ENCODE measurements around the gene OR10A3.
"Not testable (repeated sequence)": the region's sequence is repeated elsewhere in the genome, so short reads cannot be mapped to it uniquely, and the experiment has no call there.

The OR10A3 gene, protein sequence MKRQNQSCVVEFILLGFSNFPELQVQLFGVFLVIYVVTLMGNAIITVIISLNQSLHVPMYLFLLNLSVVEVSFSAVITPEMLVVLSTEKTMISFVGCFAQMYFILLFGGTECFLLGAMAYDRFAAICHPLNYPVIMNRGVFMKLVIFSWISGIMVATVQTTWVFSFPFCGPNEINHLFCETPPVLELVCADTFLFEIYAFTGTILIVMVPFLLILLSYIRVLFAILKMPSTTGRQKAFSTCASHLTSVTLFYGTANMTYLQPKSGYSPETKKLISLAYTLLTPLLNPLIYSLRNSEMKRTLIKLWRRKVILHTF

DNA sequence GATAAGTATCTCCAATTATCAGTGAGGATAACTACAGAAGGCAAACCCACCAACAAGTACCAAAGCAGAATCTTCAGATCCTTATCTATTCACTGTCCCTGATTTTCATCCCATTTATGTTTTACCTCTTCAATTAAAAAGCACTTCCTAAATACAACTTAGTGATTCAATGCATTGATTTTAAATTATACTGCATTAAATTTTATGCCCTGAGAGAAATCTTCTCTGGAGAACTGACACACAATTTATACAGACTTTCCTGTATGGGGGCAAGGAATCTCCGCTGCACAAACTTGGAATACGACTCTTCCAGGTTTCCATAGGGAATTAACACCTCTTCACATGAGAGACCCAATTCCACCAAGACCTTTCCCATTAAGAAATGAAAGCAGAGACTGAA, at the start of gene OR10A3:
OR10A3 (minus strand) TSS at position 101 of the 400 bp plus-strand sequence. CDS start 2,188 bp downstream, outside the sequence.
- no peak for DNase-seq (ENCODE audit: low read depth)

DNA sequence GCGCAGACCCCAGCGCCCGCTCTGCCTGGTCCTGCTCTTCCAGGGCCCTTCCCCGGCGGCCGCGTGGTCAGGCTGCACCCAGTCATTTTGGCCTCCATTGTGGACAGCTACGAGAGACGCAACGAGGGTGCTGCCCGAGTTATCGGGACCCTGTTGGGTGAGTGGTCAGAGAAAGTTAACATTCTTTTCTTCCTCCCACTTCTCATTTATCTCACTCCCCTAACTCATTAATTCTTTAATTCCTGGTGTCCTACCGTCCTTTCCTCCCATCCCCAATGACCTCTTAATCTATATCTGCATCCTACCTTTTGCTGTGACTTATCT, 46.0 kb upstream of the OR10A3 start:
- DNase-seq (ENCODE audit: low read depth) = not testable (repeated sequence)

DNA sequence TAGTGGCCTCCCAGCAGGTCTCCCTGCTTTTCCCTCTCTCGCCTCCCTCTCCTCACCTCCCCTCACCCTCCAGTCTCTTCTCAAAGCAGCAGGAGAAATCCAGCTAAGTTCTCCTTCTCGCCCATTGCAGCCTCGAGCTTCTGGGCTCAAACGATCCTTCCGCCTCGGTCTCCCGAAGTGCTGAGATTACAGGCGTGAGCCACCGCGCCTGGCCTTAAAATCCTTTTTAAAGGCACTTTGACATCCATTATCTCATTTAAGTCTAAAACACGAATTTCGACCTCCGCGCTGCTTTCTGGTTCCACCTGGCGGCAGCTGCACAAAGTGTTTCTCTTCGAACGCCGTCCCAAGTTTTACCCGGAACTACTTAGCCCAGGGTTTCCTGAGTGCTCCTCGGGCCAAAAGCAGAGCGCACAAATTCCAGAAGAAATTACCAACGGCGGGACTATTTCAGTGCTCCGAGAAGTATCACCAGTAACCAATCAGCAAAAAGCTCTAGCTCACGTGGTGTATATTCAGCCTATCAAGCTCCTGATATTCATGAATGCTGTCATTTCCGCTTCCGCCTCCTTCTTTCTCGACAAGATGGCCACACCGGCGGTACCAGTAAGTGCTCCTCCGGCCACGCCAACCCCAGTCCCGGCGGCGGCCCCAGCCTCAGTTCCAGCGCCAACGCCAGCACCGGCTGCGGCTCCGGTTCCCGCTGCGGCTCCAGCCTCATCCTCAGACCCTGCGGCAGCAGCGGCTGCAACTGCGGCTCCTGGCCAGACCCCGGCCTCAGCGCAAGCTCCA, 45.5 kb upstream of the OR10A3 start, which contains the start of gene EIF3F:
EIF3F (plus strand) TSS at position 570 of the 792 bp plus-strand sequence; CDS start at position 586, 16 bp downstream.
- peak; percentile 84 for DNase-seq (ENCODE audit: low read depth)

DNA sequence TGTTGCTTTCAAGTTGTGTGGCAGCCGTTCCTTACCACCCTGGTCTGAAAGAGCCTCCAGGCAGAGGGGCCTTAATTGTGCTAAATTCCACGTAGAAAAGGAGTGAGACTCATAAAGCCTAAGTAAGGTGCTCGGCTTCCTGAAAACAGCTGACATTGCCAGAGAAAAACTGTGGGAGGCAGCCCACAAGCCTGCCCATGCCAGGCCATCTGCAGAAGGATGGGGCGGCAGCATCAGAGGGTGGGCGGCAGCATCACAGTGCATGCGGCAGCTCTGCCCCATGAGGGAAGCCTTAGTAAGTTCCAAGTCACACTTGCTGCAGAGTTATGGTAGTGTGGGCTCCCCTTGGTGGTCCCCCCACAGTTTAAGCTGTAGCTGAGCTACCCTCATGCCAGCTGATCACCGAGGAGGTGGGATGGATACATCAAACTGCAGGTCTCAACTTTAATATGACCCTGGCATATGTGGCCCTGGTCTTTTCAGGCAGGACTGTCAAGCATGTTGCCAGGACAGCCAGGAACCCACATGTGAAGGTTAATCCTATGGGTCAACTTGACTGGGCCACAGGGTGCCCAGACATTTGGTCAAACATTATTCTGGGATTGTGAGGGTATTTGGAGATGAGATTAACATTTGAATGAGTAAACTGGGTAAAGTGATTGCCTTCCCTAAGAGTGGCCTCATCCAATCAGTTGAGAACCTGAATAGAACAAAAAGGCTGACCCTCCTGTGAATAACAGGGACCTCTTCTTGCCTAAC, 42.5 kb upstream of the OR10A3 start:
- DNase-seq (ENCODE audit: low read depth) = no peak

DNA sequence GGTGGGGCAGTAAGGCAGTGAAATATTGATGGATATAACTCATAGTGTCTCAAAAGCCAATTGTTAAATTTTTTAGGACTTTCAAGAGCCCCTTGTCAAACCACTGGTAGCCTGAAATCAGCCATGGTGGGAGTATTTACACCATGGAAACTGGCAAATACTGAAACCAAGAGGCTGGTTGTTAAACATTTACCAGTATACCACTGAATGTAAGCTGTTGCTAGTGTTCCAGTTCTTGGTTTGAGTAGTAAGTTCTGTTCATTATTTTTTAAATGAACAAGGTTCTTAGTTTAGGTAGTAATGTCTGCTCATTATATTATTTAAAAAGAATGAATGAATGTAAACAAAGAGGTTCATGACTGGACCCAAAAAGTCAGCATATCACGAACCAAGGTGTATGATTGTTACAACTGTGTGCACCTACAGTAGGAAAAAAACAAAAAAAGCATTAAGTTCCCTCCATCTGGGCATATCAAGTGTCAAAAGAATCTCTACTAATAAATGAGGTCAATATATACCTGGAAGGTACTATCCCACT, 41.1 kb upstream of the OR10A3 start:
- DNase-seq (ENCODE audit: low read depth) = no peak

DNA sequence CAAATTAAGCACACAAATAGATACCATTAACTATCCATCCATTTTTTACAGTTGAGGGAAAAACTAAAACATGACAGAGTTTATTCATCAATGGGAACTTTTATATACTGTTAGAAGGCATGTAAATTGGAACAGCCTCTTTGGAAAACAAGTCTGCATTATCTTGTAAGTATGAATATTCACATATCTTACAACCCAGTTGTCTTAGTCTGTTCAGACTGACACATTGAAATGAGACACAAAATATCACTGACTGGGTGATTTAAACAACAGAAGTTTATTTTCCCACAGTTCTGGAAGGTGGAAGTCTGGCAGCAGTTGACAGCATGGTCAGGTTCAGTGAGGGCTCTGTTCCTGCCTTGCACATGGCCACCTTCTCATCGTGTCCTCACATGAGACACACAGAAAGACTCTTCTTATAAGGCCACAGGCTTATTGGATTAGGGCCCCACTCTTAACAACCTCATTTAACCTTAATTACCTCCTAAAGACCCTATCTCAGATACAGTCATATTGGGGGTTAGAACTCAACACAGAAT, 40.2 kb upstream of the OR10A3 start:
- no peak for DNase-seq (ENCODE audit: low read depth)

DNA sequence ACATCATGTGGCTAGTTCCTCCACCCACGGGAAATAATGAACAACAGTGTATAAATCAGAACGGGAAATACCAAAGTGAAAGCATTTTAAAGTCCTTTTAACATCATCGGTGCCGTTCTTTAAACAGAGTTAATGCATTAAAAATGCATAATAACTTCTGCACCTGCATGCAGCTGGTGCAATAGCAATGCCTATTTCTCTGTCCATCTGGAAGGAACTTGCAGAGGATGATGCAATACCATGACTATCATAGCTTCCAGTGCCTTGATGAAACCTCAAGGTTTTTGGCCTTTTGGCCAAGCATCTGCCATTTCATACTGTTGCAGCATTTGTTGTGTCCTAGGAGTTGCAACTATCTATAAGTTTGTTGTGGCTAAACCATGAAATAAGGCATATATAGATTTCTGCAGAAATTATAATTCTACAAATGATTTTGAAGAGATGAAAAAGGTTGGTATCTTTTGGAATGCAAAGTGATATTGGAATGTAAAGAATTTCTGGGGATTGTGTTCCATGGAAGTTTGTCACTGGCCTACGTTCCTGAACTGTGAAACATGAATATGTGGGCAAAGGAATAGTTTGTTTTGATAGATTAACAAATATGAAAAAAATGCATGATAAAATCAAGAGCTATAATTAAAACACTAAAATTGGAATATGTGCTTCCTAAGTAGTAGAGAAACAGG, 35.9 kb upstream of the OR10A3 start:
- DNase-seq (ENCODE audit: low read depth) = no peak

DNA sequence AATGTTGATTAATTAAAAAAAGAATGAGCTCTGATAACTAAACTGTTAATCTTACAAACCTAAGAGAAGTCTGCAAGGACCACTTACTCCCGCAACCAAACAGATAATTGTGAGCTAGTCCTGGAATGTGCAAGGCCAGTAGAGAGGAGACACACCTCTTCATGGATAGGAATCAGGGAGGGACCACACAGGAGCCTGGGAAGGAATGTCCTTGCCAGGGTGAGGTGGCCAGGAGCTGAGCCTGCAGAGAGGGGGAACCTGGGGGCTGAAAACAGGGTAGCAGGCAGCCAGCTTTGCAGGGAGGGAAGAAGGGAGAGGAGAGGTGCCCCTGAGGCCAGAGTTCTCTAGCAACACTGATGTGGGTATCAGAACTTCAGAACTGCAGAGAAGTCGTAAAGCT, 33.2 kb upstream of the OR10A3 start:
- DNase-seq (ENCODE audit: low read depth) = no peak

DNA sequence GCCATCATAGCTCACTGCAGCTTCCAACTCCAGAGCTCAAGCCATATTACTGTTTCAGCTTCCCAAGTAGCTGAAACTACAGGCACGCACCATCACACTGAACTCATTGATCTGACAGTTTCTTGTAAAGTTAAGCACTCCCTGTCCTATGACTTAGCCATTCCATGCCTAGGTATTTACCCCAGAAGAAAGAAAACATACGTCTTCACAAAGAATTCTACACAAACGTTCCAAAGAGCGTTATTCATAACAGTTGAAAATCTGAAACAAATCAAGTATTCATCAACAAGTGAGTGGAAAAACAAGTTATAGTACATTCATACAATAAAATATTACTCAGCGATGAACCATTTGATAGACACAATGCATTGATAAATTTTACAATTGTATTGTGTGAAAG, 31.5 kb upstream of the OR10A3 start:
- DNase-seq (ENCODE audit: low read depth) = no peak

DNA sequence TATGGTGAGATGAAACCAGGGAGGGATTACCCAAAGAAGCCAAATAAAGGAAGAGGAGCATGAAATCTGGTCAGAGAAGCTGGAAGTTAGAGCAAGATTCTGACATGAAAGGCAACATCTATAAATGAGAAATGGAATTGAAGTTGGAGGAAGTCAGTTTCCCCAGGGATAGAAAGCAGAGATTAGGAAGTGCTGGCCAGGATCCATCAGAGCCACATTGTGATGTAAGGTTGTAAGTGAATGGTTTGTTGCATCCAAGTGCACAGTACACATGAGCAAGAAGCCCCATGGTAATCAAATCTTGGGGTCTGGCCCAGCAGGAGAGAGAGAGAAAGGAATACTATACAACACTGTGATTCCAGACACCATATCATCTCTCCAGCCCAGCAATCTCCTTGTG, 30.3 kb upstream of the OR10A3 start:
- no peak for DNase-seq (ENCODE audit: low read depth)

DNA sequence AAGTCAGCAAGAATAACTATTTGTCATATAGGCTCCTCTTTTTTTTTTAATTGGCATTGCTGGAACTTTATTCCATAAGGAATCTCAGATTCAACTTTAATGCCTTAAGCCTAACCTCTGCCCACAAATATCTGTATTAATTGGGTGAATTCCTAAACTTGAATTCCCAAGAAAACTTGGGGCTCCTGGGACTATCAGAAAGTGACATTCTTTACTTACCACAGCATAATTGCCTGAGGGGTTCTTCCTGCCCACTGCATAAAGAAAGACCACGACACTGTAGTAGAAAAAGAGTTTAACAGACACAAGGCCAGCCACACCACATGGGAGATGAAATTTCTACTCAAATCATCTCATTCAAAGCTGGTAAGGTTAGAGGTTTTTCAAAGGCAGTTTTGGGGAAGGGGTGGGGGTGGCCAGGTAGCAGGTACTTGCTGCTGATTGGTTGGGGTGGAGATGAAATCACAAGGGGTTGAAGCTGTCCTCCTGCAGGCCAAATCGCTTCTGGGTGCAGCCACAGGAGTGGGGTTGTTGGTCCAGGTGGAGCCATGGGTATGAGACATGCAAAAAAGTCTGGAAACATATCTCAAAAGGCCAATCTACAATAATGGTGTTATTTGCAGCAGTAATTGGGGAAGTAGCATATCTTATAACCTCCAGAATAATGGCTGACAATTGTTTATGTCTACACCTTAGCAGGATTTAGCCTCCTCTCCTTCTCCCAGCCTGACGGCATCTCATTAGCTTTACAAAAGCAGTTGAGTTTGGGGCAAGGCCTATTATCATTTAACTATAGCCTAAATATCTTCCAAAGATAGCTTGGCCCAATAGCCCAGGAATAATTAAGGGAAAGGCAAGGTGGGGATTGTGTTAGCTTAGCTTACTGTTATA, 28.5 kb upstream of the OR10A3 start:
- DNase-seq (ENCODE audit: low read depth) = no peak

DNA sequence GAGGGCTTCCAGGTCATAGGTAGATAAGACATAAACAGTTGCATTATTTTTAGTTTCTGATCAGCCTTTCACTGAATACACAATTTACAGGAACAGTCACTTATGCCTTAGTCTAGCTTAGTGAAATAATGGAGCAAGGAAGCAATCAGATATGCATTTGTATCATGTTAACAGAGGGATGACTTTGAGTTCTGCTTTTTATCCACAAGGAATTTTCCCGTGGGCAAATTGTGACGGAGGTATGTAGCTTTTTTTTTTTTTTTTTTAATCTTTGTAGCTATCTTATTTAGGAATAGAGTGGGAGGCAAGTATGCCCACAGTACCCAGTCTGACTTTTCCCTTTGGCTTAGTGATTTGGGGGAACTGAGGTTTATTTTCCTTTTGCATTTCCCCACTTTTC, 27.2 kb upstream of the OR10A3 start:
- no peak for DNase-seq (ENCODE audit: low read depth)

DNA sequence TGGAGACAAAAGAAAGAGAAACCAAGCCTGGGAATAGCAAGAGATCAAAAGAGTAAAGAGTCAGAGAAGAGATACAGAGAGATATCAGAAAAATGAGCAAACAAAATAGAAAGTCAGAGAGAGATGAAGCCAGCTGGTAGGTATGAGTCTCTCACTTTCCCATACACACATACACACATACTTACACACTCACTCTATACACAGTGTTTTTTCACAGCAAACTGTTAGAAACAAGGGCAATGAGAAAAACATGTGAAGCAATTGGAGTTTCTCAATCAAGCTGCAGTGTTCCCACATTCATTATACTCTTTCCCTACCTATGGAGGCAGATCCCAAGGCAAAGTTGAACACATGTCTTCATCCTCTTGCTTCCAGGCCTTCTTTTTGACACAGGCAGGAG, 26.3 kb upstream of the OR10A3 start:
- DNase-seq (ENCODE audit: low read depth) = no peak

DNA sequence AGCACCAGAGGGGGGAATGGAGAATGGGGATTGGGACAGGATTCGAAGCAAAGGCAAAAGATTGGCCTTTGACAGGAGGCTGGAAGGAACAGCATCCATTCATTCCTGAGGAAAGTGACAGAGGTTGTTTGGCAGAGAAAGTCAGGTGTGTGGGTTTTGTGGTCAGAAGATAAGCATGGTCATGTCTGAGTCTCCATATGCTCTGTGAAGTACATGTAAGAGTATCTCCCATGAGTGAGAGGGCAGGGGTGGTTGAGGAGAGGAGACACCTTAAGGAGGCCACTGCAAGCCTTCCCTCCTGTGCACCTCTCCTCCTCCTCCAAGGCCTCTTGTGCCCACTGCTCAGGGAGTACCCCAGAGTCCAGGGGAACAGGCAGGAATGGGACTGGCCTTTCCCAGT, 25.6 kb upstream of the OR10A3 start:
- DNase-seq (ENCODE audit: low read depth) = no peak

DNA sequence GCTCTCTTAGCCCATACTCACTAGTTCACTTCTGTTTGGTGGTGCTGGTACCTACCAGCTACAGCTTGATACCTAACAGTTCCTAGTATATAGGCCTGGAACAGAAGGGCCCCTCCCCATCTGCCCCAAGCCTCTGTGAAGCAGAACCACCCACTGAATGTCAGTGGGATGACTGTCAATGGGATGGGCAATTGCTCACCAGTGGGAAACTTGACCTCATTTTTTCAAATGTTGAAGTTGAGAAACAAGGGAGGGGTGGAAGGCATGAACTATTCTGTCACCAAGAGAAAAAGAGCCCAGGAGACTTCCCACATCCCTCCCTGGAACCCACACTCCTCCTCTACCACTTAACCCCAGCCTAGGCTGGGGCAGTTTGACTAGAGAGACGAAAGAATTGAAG, 23.9 kb upstream of the OR10A3 start, which contains the start of gene NLRP10:
NLRP10 (minus strand) TSS at position 62 of the 400 bp plus-strand sequence. CDS start 1,952 bp downstream, outside the sequence.
- DNase-seq (ENCODE audit: low read depth) = no peak

DNA sequence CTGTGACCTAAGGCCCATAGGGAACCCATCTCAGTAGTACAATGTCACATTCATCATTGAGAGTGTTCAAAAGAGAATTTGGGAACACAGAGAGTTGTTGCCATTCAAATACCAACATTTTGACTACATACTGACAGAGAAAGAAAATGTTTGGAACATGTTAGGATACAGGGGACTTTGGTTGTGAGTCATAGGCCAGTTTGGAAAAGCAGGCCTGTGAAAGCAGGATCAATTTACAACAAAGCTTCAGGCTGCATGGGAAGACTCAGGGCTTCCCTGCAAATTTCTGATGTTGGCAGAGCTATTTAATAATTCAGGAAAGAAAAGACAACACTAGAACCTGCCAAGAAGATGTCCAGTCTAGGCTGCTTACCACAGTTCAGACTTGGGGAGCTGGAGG, 23.4 kb upstream of the OR10A3 start:
- no peak for DNase-seq (ENCODE audit: low read depth)

DNA sequence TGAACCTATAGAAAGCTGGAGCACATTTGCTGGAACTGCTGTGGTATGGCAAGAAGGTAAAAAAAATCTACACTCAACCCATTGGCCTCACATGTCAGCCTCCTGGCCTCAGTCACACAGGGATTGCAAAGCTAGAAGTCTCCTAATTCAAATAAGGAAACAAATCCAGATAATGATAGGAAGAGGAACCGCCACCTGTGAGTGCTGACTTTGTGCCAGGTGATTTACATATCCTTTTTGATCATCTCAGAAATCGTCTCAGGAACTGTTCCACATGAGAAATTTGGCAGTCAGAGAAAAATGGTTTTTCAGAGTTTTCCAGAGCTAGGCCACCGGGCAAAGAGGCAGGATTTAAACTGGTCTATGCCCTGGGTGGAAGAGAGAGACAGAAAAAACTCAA, 22.8 kb upstream of the OR10A3 start:
- DNase-seq (ENCODE audit: low read depth) = no peak

DNA sequence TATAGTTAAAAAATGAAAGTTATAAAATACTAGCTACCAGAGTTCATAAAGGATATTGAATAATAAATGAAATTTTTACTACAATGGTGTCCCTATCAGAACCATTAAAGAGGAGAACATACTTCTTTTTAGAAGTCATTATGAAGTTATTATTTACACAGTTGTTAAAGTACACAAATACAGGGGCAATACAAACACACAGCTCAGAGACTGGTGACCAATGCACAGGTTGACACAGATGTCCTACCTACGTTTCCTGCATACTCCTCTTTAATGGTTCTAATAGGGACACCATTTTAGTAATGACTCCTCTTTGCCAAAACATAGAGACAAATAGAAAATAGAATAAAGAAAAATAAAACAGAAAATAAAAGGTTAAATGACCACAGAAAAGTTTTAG, 13.7 kb upstream of the OR10A3 start:
- DNase-seq (ENCODE audit: low read depth) = no peak

DNA sequence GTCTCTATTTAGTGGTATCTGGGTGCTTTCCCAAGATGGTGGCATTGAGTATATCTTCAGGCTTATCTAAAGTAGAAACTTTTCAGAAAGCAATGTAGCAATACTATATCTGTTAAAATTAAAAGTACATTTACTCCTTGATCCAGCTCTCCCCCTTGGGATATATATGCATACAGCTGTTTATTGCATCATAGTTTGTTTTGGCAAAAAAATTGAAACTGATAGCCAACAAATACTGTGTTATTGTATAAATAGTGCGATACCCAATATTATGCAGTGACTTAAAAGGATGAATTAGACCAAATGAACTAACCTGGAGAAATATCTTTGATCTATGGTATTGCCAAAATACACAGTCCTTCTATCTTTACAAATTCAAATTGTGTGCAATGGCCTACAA, 8.4 kb upstream of the OR10A3 start:
- DNase-seq (ENCODE audit: low read depth) = no peak

DNA sequence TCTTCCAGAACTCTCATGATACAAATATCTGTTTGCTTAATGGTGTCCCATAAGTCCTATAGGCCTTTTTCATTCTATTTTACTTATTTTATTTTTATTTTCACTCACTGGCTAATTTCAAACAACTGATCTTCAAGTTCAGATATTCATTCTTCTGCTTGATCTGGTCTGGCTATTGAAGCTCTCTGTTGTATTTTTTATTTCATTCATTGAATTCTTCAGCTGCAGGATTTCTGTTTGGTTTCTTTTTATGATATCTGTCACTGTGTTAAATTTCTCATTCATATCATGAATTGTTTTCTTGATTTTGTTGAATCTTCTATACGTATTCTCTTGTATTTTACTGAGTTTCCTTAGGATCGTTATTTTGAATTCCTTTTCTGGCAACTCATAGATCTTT, 2.6 kb upstream of the OR10A3 start:
- DNase-seq (ENCODE audit: low read depth) = no peak

DNA sequence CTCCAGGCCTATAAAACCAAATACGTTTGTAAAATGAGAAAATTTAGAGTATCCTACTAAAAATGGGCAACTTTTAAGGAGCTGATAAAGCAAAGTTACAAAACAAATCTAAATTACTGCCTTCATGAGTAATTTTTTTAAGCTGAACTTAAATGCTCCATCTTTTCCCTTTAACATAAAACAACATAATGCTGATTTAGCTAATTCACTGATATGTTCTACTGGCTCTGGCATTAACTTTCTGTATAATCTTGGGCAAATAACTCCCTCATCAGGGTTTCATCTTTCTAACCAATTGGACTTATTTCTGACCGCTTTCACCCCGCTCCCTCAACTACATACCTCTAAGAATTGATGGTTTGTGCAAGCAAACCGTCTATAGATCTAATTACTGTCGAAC, 362 bp downstream of the OR10A3 start:
- no peak for DNase-seq (ENCODE audit: low read depth)
